ENCODE data around the gene CHM. TPM values are rescaled to one million over a fixed set of nuclear protein-coding genes. Genes with fewer than 3 reads are reported as not detected.
"Not testable (repeated sequence)": the region's sequence is repeated elsewhere in the genome, so short reads cannot be mapped to it uniquely, and the experiment has no call there.

Gene CHM
- total and polyA plus RNA-seq, 7 donors, result 8.2 to 15.5 (median 13.1) TPM

GRCh38 chrX:85980286-85980685, 67.1 kb downstream of the CHM start:
- Histone ChIP-seq H3K4me3 (no peak overlapping the region), H3K9me3 (peaks cover 3% of the 10 kb centered on the region), H3K27ac (no peak overlapping the region), H3K36me3 (ENCODE audit: insufficient read depth in 1 of 2, low read depth in 1 of 2) (peaks cover 0 to 23% of the 10 kb centered on the region in 2 donors), H3K4me1 (no peaks in the 10 kb centered on the region), H3K27me3 (ENCODE audit: insufficient read depth in 3 of 3, low read length in 2 of 3) (no peaks in the 10 kb centered on the region)
- no peak for TF ChIP-seq CTCF (IDR thresholded peaks at IDR 0.05)
- no peak for DNase-seq
- ATAC-seq, result no peak
- 95 to 100% (median 97%) methylated on average over 1 of the region's 1 CpG for WGBS, 3 donors
- intact Hi-C loops (cut with DNase I), result no loop called here

- 69 to 93% (median 90%) methylated on average over 3 of the region's 3 CpGs for WGBS, 3 donors
- no peak for TF ChIP-seq CTCF (IDR thresholded peaks at IDR 0.05)
- H3K9me3 ChIP-seq, result peaks cover 6% of the 10 kb centered on the region
- H3K36me3 ChIP-seq (ENCODE audit: insufficient read depth in 1 of 2, low read depth in 1 of 2), result peaks cover 0 to 24% of the 10 kb centered on the region in 2 donors
- no peaks in the 10 kb centered on the region for H3K27me3 ChIP-seq (ENCODE audit: insufficient read depth in 3 of 3, low read length in 2 of 3)
- H3K4me3 ChIP-seq, result no peak overlapping the region
- DNase-seq (no peak), ATAC-seq (no peak)
- no peak overlapping the region for H3K27ac ChIP-seq
- intact Hi-C loops (cut with DNase I), result no loop called here
- H3K4me1 ChIP-seq, result no peaks in the 10 kb centered on the region
Observed at GRCh38 chrX:85977218-85977617, 70.1 kb downstream of the CHM start.

- H3K36me3 ChIP-seq (ENCODE audit: insufficient read depth in 1 of 2, low read depth in 1 of 2), result peaks cover 0 to 18% of the 10 kb centered on the region in 2 donors
Observed at GRCh38 chrX:85972351-85972750, 75.0 kb downstream of the CHM start.

GRCh38 chrX:85964744-85965143, 82.6 kb downstream of the CHM start:
- no peak for TF ChIP-seq CTCF (IDR thresholded peaks at IDR 0.05)
- H3K9me3 ChIP-seq, result no peaks in the 10 kb centered on the region
- H3K4me3 ChIP-seq, result no peak overlapping the region
- H3K36me3 ChIP-seq (ENCODE audit: insufficient read depth in 1 of 2, low read depth in 1 of 2), result peaks cover 0 to 7% of the 10 kb centered on the region in 2 donors
- ATAC-seq (no peak), DNase-seq (no peak)
- H3K4me1 ChIP-seq, result no peaks in the 10 kb centered on the region
- H3K27ac ChIP-seq, result no peak overlapping the region
- intact Hi-C loops (cut with DNase I), result no loop called here
- 44 to 93% (median 50%) methylated on average over 2 of the region's 2 CpGs for WGBS, 3 donors
- no peaks in the 10 kb centered on the region for H3K27me3 ChIP-seq (ENCODE audit: insufficient read depth in 3 of 3, low read length in 2 of 3)

More at GRCh38 chrX:85972351-85972750, 75.0 kb downstream of the CHM start:
- ATAC-seq; H3K4me3 ChIP-seq; H3K27ac ChIP-seq; H3K9me3 ChIP-seq; H3K27me3 ChIP-seq (ENCODE audit: insufficient read depth in 3 of 3, low read length in 2 of 3); H3K4me1 ChIP-seq; intact Hi-C loops (cut with DNase I): not testable (repeated sequence)
- peak in 1 of 2 donors; percentile 32 for DNase-seq
- WGBS, 3 donors, result 95 to 99% (median 97%) methylated on average over 14 to 29 of the region's 33 CpGs

GRCh38 chrX:85963736-85964135, 83.6 kb downstream of the CHM start:
- Histone ChIP-seq H3K4me3 (no peak overlapping the region), H3K4me1 (no peaks in the 10 kb centered on the region), H3K9me3 (no peaks in the 10 kb centered on the region), H3K27me3 (ENCODE audit: insufficient read depth in 3 of 3, low read length in 2 of 3) (no peaks in the 10 kb centered on the region), H3K27ac (no peak overlapping the region), H3K36me3 (ENCODE audit: insufficient read depth in 1 of 2, low read depth in 1 of 2) (peaks cover 0 to 7% of the 10 kb centered on the region in 2 donors)
- ATAC-seq (no peak), DNase-seq (no peak)
- WGBS, 3 donors, result 70 to 91% (median 89%) methylated on average over 5 of the region's 5 CpGs
- TF ChIP-seq CTCF (IDR thresholded peaks at IDR 0.05), result no peak
- intact Hi-C loops (cut with DNase I), result no loop called here

Data from psoas muscle (tissue), 8 donors.